Hematopoietic multipotent progenitor cell treated with erythropoietin and hydrocortisone succinate and interleukin-3 and kit ligand, for 8 days (in vitro differentiated cells): ENCODE results near the gene EVPLL.
"Not testable (repeated sequence)": the region's sequence is repeated elsewhere in the genome, so short reads cannot be mapped to it uniquely, and the experiment has no call there.

ENCODE experiments used
- DNase-seq: peaks from one replicate; pipeline ENCODE4 v3.0.0-alpha.2; 2015

The EVPLL gene

DNA sequence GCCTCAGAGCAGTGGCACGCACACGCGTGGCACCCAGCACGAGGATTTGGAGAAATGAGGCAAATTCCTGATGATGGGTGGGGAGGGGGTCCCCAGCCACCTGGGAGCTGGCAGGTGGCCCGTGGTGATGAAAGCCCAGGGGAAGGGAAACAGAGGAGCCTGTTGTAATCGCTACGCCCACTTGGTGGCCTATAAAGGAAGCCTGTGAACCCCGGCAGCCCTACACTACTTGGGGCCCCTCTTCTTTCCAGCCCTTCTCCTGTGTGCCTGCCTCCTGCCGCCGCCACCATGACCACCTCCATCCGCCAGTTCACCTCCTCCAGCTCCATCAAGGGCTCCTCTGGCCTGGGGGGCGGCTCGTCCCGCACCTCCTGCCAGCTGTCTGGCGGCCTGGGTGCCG is 49.1 kb downstream of the EVPLL start:
- not testable (repeated sequence) for DNase-seq

DNA sequence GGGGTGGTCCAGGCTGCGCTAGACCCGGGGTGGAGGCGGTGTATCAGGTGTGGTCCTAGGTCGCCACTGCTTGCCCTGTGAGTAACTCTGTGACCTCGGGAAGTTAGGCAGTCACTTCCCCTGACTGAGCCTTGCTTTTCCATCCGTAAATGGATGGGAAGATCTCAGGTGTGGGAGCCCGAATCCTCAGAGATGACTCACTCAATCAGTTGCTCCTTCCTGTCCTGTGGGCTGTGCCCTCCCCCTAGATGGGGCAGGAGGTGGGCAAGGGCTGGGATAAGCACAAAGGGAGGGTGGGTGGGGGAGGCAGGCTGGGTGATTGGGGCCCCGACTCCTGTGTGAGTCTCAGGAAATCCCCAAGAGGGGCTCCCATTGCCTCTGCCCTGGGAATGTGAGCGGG is 54.6 kb downstream of the EVPLL start:
- not testable (repeated sequence) for DNase-seq
